GM18951 (cell line): ENCODE results near the gene RHOJ.

Experiments used
- POLR2A ChIP-seq: IDR thresholded peaks from 4 replicates; pipeline ENCODE4 v1.6.1; 2011; ENCODE audit warnings: mild to moderate bottlenecking; ENCODE audit not compliant: insufficient read length, insufficient read depth; ENCODE audit errors: extremely low read depth
- in situ Hi-C: fragments of 300-500 bp; cut with MboI; formaldehyde crosslinking; loops from one replicate; pipeline ENCODE4 v1.12.0; 2022; ENCODE audit warnings: low sequenced_read_pairs, mixed read lengths, inconsistent platforms; ENCODE audit not compliant: unreplicated experiment

The RHOJ gene

GRCh38 chr14:63193236-63193635, 11.0 kb upstream of the RHOJ start:
- no peak for TF ChIP-seq POLR2A
- in situ Hi-C loops, result no loop called here

GRCh38 chr14:63200035-63200740, 4.1 kb upstream of the RHOJ start:
- TF ChIP-seq POLR2A, result no peak
- in situ Hi-C loops, result no loop called here

GRCh38 chr14:63200767-63201166, 3.5 kb upstream of the RHOJ start:
- no peak for TF ChIP-seq POLR2A
- in situ Hi-C loops, result no loop called here

GRCh38 chr14:63203015-63203414, 1.2 kb upstream of the RHOJ start:
- in situ Hi-C loops, result no loop called here
- no peak for TF ChIP-seq POLR2A

- in situ Hi-C loops, result no loop called here
- TF ChIP-seq POLR2A, result no peak
These were observed 431 bp upstream of the RHOJ start for GRCh38 chr14:63203618-63204406.

- in situ Hi-C loops, result no loop called here
- TF ChIP-seq POLR2A, result no peak
These were observed 867 bp downstream of the RHOJ start for GRCh38 chr14:63205044-63205575.

GRCh38 chr14:63205866-63206265, 1.6 kb downstream of the RHOJ start:
- in situ Hi-C loops, result no loop called here
- TF ChIP-seq POLR2A, result no peak

- TF ChIP-seq POLR2A, result no peak
- in situ Hi-C loops, result no loop called here
These were observed 4.9 kb downstream of the RHOJ start for GRCh38 chr14:63209160-63209559.

- in situ Hi-C loops, result no loop called here
- TF ChIP-seq POLR2A, result no peak
These were observed 6.6 kb downstream of the RHOJ start for GRCh38 chr14:63210812-63211211.

GRCh38 chr14:63212209-63212608, 8.0 kb downstream of the RHOJ start:
- in situ Hi-C loops, result no loop called here
- TF ChIP-seq POLR2A, result no peak

GRCh38 chr14:63212776-63213500, 8.7 kb downstream of the RHOJ start:
- TF ChIP-seq POLR2A, result no peak

GRCh38 chr14:63214417-63215196, 10.4 kb downstream of the RHOJ start:
- TF ChIP-seq POLR2A, result no peak
- in situ Hi-C loops, result no loop called here

More at GRCh38 chr14:63212776-63213500, 8.7 kb downstream of the RHOJ start:
- in situ Hi-C loops, result no loop called here
